ENCODE results near the gene SELPLG. TPM values are rescaled to one million over a fixed set of nuclear protein-coding genes. Genes with fewer than 3 reads are reported as not detected.

Gene SELPLG
- total RNA-seq, 1 donor from 2014 or later = 0.34 TPM

GRCh38 chr12:108604208-108604941 is 29.3 kb downstream of the SELPLG start:
- Mint-ChIP-seq H3K9me3 (ENCODE audit: unreplicated experiment) (peaks cover 3% of the 10 kb centered on the region), H3K27ac (ENCODE audit: unreplicated experiment) (no peak overlapping the region), H3K27me3 (ENCODE audit: unreplicated experiment) (peaks cover 2% of the 10 kb centered on the region), H3K4me1 (ENCODE audit: low read depth, unreplicated experiment) (peaks cover 1% of the 10 kb centered on the region), H3K36me3 (ENCODE audit: unreplicated experiment) (no peaks in the 10 kb centered on the region), H3K4me3 (ENCODE audit: unreplicated experiment) (no peak overlapping the region)
- no peak for DNase-seq
- TF ChIP-seq CTCF (IDR thresholded peaks at IDR 0.05; ENCODE audit: partially characterized antibody, unreplicated experiment) = no peak

- H3K36me3 Mint-ChIP-seq (ENCODE audit: unreplicated experiment) = no peaks in the 10 kb centered on the region
- H3K9me3 Mint-ChIP-seq (ENCODE audit: unreplicated experiment) = peaks cover 3% of the 10 kb centered on the region
- no peak overlapping the region for H3K4me3 Mint-ChIP-seq (ENCODE audit: unreplicated experiment)
- peaks cover 1% of the 10 kb centered on the region for H3K4me1 Mint-ChIP-seq (ENCODE audit: low read depth, unreplicated experiment)
- TF ChIP-seq CTCF (IDR thresholded peaks at IDR 0.05; ENCODE audit: partially characterized antibody, unreplicated experiment) = no peak
- H3K27ac Mint-ChIP-seq (ENCODE audit: unreplicated experiment) = no peak overlapping the region
- DNase-seq = no peak
- H3K27me3 Mint-ChIP-seq (ENCODE audit: unreplicated experiment) = peaks cover 2% of the 10 kb centered on the region
These were observed 30.0 kb downstream of the SELPLG start for GRCh38 chr12:108603743-108604142.

GRCh38 chr12:108602976-108603704 is 30.6 kb downstream of the SELPLG start:
- DNase-seq = no peak
- Mint-ChIP-seq H3K4me1 (ENCODE audit: low read depth, unreplicated experiment) (peaks cover 1% of the 10 kb centered on the region), H3K27ac (ENCODE audit: unreplicated experiment) (no peak overlapping the region), H3K27me3 (ENCODE audit: unreplicated experiment) (peaks cover 2% of the 10 kb centered on the region), H3K36me3 (ENCODE audit: unreplicated experiment) (no peaks in the 10 kb centered on the region), H3K4me3 (ENCODE audit: unreplicated experiment) (no peak overlapping the region), H3K9me3 (ENCODE audit: unreplicated experiment) (peaks cover 3% of the 10 kb centered on the region)
- TF ChIP-seq CTCF (IDR thresholded peaks at IDR 0.05; ENCODE audit: partially characterized antibody, unreplicated experiment) = no peak

- Mint-ChIP-seq H3K4me1 (ENCODE audit: low read depth, unreplicated experiment) (peaks cover 6% of the 10 kb centered on the region), H3K27me3 (ENCODE audit: unreplicated experiment) (peaks cover 4% of the 10 kb centered on the region), H3K36me3 (ENCODE audit: unreplicated experiment) (no peaks in the 10 kb centered on the region), H3K9me3 (ENCODE audit: unreplicated experiment) (peaks cover 4% of the 10 kb centered on the region), H3K4me3 (ENCODE audit: unreplicated experiment) (no peak overlapping the region), H3K27ac (ENCODE audit: unreplicated experiment) (no peak overlapping the region)
- TF ChIP-seq CTCF (IDR thresholded peaks at IDR 0.05; ENCODE audit: partially characterized antibody, unreplicated experiment) = no peak
- no peak for DNase-seq
These were observed 31.4 kb downstream of the SELPLG start for GRCh38 chr12:108602209-108602705.

GRCh38 chr12:108600702-108601007 is 33.0 kb downstream of the SELPLG start:
- TF ChIP-seq CTCF (IDR thresholded peaks at IDR 0.05; ENCODE audit: partially characterized antibody, unreplicated experiment) = no peak
- no peak for DNase-seq
- no peaks in the 10 kb centered on the region for H3K36me3 Mint-ChIP-seq (ENCODE audit: unreplicated experiment)
- H3K9me3 Mint-ChIP-seq (ENCODE audit: unreplicated experiment) = peaks cover 4% of the 10 kb centered on the region
- peaks cover 4% of the 10 kb centered on the region for H3K27me3 Mint-ChIP-seq (ENCODE audit: unreplicated experiment)
- H3K27ac Mint-ChIP-seq (ENCODE audit: unreplicated experiment) = no peak overlapping the region
- H3K4me1 Mint-ChIP-seq (ENCODE audit: low read depth, unreplicated experiment) = peaks cover 4% of the 10 kb centered on the region
- H3K4me3 Mint-ChIP-seq (ENCODE audit: unreplicated experiment) = no peak overlapping the region
